ENCODE results near the gene CAPN11.
A peak's percentile ranks its signal among the peaks of the same experiment; 100 is the strongest.

The CAPN11 gene

GRCh38 chr6:44226368-44227147 is 67.9 kb downstream of the CAPN11 start:
- H3K4me3 ChIP-seq (ENCODE audit: control insufficient read depth, low read depth, low read length): no peak overlapping the region
- no peak for DNase-seq (ENCODE audit: low read depth)
- TF ChIP-seq CTCF (conservative IDR thresholded peaks at IDR 0.05; ENCODE audit: control insufficient read depth, insufficient read depth, low read depth, low read length): no peak

- TF ChIP-seq CTCF (conservative IDR thresholded peaks at IDR 0.05; ENCODE audit: control insufficient read depth, insufficient read depth, low read depth, low read length): no peak
- no peak overlapping the region for H3K4me3 ChIP-seq (ENCODE audit: control insufficient read depth, low read depth, low read length)
- no peak for DNase-seq (ENCODE audit: low read depth)
Measured at GRCh38 chr6:44227148-44227793, 68.7 kb downstream of the CAPN11 start.

- no peak for DNase-seq (ENCODE audit: low read depth)
- TF ChIP-seq CTCF (conservative IDR thresholded peaks at IDR 0.05; ENCODE audit: control insufficient read depth, insufficient read depth, low read depth, low read length): no peak
- no peak overlapping the region for H3K4me3 ChIP-seq (ENCODE audit: control insufficient read depth, low read depth, low read length)
Measured at GRCh38 chr6:44228031-44228430, 69.4 kb downstream of the CAPN11 start.

GRCh38 chr6:44228433-44228832 is 69.8 kb downstream of the CAPN11 start:
- no peak for TF ChIP-seq CTCF (conservative IDR thresholded peaks at IDR 0.05; ENCODE audit: control insufficient read depth, insufficient read depth, low read depth, low read length)
- DNase-seq (ENCODE audit: low read depth): no peak
- H3K4me3 ChIP-seq (ENCODE audit: control insufficient read depth, low read depth, low read length): no peak overlapping the region

- TF ChIP-seq CTCF (conservative IDR thresholded peaks at IDR 0.05; ENCODE audit: control insufficient read depth, insufficient read depth, low read depth, low read length): no peak
- H3K4me3 ChIP-seq (ENCODE audit: control insufficient read depth, low read depth, low read length): no peak overlapping the region
- DNase-seq (ENCODE audit: low read depth): peak; percentile 41
Measured at GRCh38 chr6:44228836-44229235, 70.2 kb downstream of the CAPN11 start.

GRCh38 chr6:44229376-44230033 is 70.9 kb downstream of the CAPN11 start:
- no peak overlapping the region for H3K4me3 ChIP-seq (ENCODE audit: control insufficient read depth, low read depth, low read length)
- no peak for DNase-seq (ENCODE audit: low read depth)
- TF ChIP-seq CTCF (conservative IDR thresholded peaks at IDR 0.05; ENCODE audit: control insufficient read depth, insufficient read depth, low read depth, low read length): no peak

Data from fibroblast of mammary gland (primary cell).